NCI-H526 (cell line): ENCODE results near the gene RAB3GAP2.
"Not testable (repeated sequence)": the region's sequence is repeated elsewhere in the genome, so short reads cannot be mapped to it uniquely, and the experiment has no call there.

ENCODE experiments used
- DNase-seq, 2 experiments: peaks; one replicate each; lab custom pipeline; 2025; lab: John Stamatoyannopoulos, UW

RAB3GAP2 gene

GRCh38 chr1:220239966-220240365 is 32.3 kb downstream of the RAB3GAP2 start:
- DNase-seq = peak; percentile 2 to 3

DNA sequence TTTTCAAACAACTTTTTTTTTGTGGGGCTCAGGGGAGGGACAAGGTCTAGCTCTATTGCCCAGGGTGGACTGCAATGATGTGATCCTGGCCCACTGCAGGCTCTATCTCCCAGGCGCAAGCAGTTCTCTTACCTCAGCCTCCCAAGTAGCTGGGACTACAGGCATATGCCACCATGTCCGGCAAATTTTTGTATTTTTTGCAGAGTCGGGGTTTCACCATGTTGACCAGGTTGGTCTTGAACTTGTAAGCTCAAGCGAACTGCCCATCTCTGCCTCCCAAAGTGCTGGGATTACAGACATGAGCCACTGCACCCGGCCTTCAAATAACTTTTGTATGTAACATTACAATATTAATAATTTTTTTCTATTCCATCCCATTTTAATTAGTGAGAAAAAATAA is 33.0 kb downstream of the RAB3GAP2 start:
- no peak for DNase-seq

- DNase-seq = not testable (repeated sequence)
Measured at GRCh38 chr1:220236278-220236677, 36.0 kb downstream of the RAB3GAP2 start.

DNA sequence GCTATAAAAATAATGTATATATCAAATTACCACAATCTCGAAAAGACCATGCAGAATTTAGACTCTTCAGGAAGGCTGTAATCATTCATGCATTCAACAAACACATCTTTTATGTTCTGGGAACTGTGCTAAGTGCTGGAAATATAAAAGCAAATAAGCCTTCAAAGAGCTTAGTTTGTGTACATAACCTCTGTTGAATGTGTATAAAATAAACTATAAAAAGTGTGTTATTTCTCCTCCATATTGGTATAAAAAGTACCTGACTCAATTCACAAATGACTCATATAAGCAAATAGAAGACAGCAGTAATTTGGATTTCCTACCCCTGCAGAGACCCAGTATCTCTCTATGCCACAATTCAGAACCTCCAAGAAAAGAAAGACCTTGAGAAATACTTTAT is 36.8 kb downstream of the RAB3GAP2 start:
- no peak for DNase-seq

GRCh38 chr1:220233927-220234326 is 38.3 kb downstream of the RAB3GAP2 start:
- no peak for DNase-seq

DNA sequence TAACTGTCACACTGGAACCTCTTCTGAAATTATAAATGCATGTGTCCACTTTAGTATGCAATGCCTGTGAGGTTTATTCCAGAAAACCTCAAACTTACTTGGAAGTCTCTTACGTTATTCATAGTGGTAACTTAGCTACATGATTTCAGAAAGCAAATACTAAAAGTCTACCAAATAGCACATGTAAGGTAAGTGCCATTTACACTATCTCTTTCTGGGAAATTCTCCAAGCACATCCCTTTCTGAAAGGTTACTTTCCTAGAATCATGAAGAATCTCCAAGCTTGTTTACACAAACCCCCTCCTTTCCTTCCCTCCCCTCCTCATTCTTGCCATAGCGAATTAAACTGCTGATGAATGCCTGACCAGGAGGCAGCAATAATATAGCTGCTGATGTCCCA is 42.5 kb downstream of the RAB3GAP2 start:
- DNase-seq = no peak

DNA sequence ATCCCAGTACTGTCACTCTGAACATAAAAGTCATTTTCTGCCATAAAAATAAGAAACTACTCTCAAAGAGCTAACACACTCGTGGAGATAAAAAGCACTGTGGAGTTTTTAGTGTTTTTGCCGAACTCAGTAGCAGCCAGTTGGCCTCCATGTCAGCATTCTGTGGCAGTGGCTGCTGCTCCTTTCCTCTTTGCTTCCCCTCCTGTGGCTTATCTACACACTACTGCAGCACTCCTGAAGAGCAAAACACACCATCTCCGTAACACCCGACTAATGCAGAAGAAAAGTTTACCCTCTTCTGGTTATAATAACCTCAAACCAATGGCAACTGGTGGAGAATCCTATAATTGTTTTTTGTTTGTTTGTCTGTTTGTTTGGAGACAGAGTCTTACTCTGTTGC is 44.9 kb downstream of the RAB3GAP2 start:
- no peak for DNase-seq

GRCh38 chr1:220226752-220227151 is 45.5 kb downstream of the RAB3GAP2 start:
- DNase-seq = no peak

GRCh38 chr1:220225957-220226356 is 46.3 kb downstream of the RAB3GAP2 start:
- DNase-seq = no peak

GRCh38 chr1:220224611-220225124 is 47.6 kb downstream of the RAB3GAP2 start:
- DNase-seq = no peak

DNA sequence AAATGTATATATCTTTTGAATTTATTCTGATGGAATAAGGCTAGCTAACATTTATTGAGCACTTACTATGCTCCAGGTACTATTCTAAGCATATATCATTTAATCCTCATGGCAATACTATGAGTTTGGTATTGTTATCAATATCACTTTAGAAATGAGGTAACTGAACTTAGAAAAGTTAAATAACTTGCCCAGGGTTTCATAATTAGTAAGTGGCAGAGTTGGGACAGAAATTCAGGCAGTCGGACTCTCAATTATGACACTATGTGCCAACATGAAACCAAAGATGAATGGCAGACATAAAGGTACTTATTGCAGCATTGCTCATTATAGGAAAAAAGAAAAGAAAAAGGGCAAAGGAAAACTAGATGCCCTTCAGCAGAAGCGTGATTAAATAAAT is 48.2 kb downstream of the RAB3GAP2 start:
- no peak for DNase-seq

DNA sequence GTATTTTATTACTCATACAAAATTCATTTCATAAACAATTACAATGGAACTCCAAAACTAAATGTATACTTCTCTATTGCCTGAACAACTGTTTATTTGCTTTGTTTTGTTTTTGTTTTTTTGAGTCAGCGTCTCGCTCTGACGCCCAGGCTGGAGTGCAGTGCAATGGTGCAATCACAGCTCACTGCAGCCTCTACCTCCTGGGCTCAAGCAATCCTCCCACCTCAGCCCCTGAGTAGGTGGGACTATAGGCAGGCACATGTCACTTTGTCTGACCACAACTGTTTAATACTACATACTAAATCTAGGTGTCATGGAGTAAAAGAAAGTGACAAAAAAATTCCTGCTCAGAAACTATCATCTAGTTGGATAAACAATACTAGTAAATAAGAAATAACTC is 49.3 kb downstream of the RAB3GAP2 start:
- no peak for DNase-seq

DNA sequence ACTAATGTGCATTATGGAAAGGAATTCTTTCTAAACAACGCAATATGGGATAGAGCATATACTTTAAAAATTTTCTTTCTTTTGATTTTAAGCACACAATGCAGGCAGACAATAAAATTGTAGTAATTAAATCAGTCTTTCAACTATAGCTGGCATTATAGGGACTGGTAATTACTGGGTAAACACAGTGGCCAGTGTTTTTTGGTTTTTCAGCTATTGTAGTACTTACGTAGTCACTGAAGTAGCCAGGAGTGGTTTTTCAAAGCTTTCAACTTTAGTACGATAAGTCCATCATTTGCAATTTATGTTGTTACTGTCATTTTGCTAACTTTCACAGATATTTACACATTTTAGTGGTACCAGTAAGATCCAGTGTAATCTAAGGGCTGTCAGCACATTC is 50.6 kb downstream of the RAB3GAP2 start:
- DNase-seq = no peak

DNA sequence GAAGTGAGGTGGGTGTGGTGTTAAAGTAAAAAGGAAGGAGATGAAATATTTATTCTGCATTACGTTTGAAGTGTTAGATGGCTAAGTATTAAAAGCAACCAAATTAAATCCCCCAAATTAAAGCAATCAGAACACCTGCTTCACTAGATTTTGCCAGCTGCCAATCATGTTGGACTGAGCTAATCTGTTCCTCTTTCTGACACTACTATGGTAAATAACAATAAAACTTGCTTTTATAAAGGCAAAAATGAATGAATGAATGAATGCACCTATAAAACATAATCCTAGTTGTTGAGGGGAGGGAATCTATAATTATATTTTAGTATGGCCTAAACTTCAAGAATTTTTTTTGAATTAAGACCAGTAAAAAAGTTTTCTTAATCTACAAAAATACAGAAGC is 51.0 kb downstream of the RAB3GAP2 start:
- DNase-seq = no peak

- not testable (repeated sequence) for DNase-seq
Measured at GRCh38 chr1:220220699-220221040, 51.6 kb downstream of the RAB3GAP2 start.

GRCh38 chr1:220219865-220220698 is 52.2 kb downstream of the RAB3GAP2 start:
- DNase-seq = no peak

- no peak for DNase-seq
Measured at GRCh38 chr1:220219136-220219442, 53.2 kb downstream of the RAB3GAP2 start.

- DNase-seq = peak; percentile 14 to 57
Measured at GRCh38 chr1:220218397-220219135, 53.7 kb downstream of the RAB3GAP2 start.

- peak in 1 of 2 experiments; percentile 6 for DNase-seq
Measured at GRCh38 chr1:220217383-220217988, 54.8 kb downstream of the RAB3GAP2 start.

- no peak for DNase-seq
Measured at GRCh38 chr1:220213382-220213983, 58.8 kb downstream of the RAB3GAP2 start.

DNA sequence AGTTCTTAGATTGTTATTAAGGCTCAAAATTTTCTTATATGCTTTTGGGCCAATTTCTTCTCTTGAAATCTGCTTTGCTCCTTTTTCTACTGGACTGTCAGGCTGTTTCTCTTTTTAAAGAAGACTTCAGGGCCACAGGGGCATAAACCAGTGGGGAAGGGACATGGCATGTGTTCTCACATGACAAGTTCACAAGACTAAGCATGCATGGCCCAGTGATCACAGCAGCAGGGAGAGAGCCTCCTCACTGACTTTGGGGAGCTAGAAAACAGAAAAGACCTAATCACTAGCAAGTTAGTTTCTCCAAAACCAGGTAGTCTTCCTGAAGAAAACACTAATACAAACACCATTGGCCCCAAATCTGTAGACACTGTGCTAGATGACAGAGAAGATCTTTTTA is 64.8 kb downstream of the RAB3GAP2 start:
- no peak for DNase-seq

DNA sequence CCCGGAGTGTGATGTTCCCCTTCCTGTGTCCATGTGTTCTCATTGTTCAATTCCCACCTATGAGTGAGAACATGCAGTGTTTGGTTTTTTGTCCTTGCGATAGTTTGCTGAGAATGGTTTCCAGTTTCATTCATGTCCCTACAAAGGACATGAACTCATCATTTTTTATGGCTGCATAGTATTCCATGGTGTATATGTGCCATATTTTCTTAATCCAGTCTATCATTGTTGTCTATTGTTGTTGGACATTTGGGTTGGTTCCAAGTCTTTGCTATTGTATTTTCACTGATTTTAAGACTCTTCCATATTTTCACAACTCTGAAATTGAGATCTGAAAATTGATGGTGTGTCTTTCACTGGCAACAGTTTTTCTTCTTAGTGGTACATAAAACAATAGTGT is 67.5 kb downstream of the RAB3GAP2 start:
- DNase-seq = not testable (repeated sequence)

- DNase-seq = no peak
Measured at GRCh38 chr1:220203816-220204215, 68.4 kb downstream of the RAB3GAP2 start.
